CD14-positive monocyte (primary cell): ENCODE results near the gene PHOX2B. TPM values are rescaled to one million over a fixed set of nuclear protein-coding genes. Genes with fewer than 3 reads are reported as not detected.

Experiments
- DNase-seq, 3 donors: peaks; one replicate each; pipeline ENCODE4 v3.0.0-alpha.2; 2011 to 2022
- H2AFZ ChIP-seq: 2 replicates; pipeline ENCODE4 v1.6.0; 2012; ENCODE audit warnings: mild to moderate bottlenecking, low read depth, low read length, inconsistent platforms; ENCODE audit not compliant: insufficient read depth, poor library complexity, severe bottlenecking
- H3K27ac ChIP-seq, 2 donors: 1 replicate in 1 of 2; 2 replicates in 1 of 2; pipeline ENCODE4 v1.5.1; 2012 to 2013; ENCODE audit warnings: low read length in 2 of 2, control low read depth in 1 of 2, inconsistent platforms in 1 of 2, low read depth in 1 of 2, mild to moderate bottlenecking in 1 of 2
- H3K27me3 ChIP-seq, 2 donors: one replicate each; pipeline versions ENCODE4 v1.6.0 to v1.6.1; 2011 to 2013; ENCODE audit warnings: low read length in 2 of 2; ENCODE audit not compliant: control insufficient read depth in 2 of 2, insufficient read depth in 2 of 2
- H3K36me3 ChIP-seq, 2 donors: replicated peaks in 1 of 2; 1 replicate in 1 of 2; 2 replicates in 1 of 2; pipeline versions ENCODE4 v1.5.1 to v1.6.1; 2012 to 2013; ENCODE audit warnings: low read length in 2 of 2, control low read depth in 1 of 2, inconsistent platforms in 1 of 2, mild to moderate bottlenecking in 1 of 2; ENCODE audit not compliant: insufficient read depth in 2 of 2, control insufficient read depth in 1 of 2
- H3K4me1 ChIP-seq, 2 donors: 1 replicate in 1 of 2; 2 replicates in 1 of 2; pipeline versions ENCODE4 v1.5.1 to v1.6.1; 2012 to 2013; ENCODE audit warnings: low read length in 2 of 2, control low read depth in 1 of 2, inconsistent platforms in 1 of 2, mild to moderate bottlenecking in 1 of 2, moderate library complexity in 1 of 2; ENCODE audit not compliant: insufficient read depth in 2 of 2, control insufficient read depth in 1 of 2
- H3K4me2 ChIP-seq: replicated peaks from 2 replicates; pipeline ENCODE3; 2012; ENCODE audit warnings: low read length, moderate library complexity, mild to moderate bottlenecking; ENCODE audit not compliant: poor library complexity, severe bottlenecking; ENCODE audit errors: extremely low read depth
- H3K4me3 ChIP-seq, 3 experiments: fragments of 200-600 bp in 1 of 3; sonication (generic) in 1 of 3; replicated peaks in 1 of 3; 1 replicate in 2 of 3; 2 replicates in 1 of 3; pipeline ENCODE4 v1.5.1; 2011 to 2013; ENCODE audit warnings: low read length in 3 of 3, mild to moderate bottlenecking in 3 of 3, control low read depth in 2 of 3, low read depth in 2 of 3, inconsistent platforms in 1 of 3, moderate library complexity in 1 of 3
- H3K79me2 ChIP-seq: 2 replicates; pipeline ENCODE4 v1.6.0; 2012; ENCODE audit warnings: mild to moderate bottlenecking, control low read depth, inconsistent platforms, low read length, moderate library complexity; ENCODE audit not compliant: insufficient read depth
- H3K9ac ChIP-seq: 2 replicates; pipeline ENCODE4 v1.6.0; 2017; ENCODE audit warnings: low read length, mild to moderate bottlenecking; ENCODE audit not compliant: insufficient read depth, poor library complexity, severe bottlenecking
- H3K9me3 ChIP-seq, 2 donors: replicated peaks in 1 of 2; 1 replicate in 1 of 2; 2 replicates in 1 of 2; pipeline versions ENCODE4 v1.5.1 to v1.6.1; 2012 to 2013; ENCODE audit warnings: low read length in 2 of 2, control low read depth in 1 of 2; ENCODE audit not compliant: control insufficient read depth in 1 of 2, insufficient read depth in 1 of 2
- H4K20me1 ChIP-seq: 2 replicates; pipeline ENCODE4 v1.6.0; 2012; ENCODE audit warnings: mild to moderate bottlenecking, low read length, control low read depth, moderate library complexity; ENCODE audit not compliant: insufficient read depth
- H3K27ac Mint-ChIP-seq, 7 donors: one replicate each; pipeline ENCODE4 v1.8.0; 2020; ENCODE audit warnings: mild to moderate bottlenecking in 7 of 7, mixed read lengths in 7 of 7, moderate library complexity in 6 of 7, inconsistent platforms in 2 of 7
- H3K27me3 Mint-ChIP-seq, 3 donors: one replicate each; pipeline ENCODE4 v1.8.0; 2021 to 2022; ENCODE audit warnings: low read depth in 3 of 3, mild to moderate bottlenecking in 3 of 3, mixed read lengths in 3 of 3, moderate library complexity in 3 of 3, inconsistent platforms in 1 of 3
- H3K36me3 Mint-ChIP-seq, 2 donors: one replicate each; pipeline ENCODE4 v1.8.0; 2020; ENCODE audit warnings: mixed read lengths in 2 of 2, inconsistent platforms in 1 of 2, mild to moderate bottlenecking in 1 of 2
- H3K4me1 Mint-ChIP-seq: one replicate; pipeline ENCODE4 v1.8.0; 2020; ENCODE audit warnings: mild to moderate bottlenecking, mixed read lengths
- H3K4me3 Mint-ChIP-seq, 2 donors: one replicate each; pipeline ENCODE4 v1.8.0; 2020; ENCODE audit warnings: mild to moderate bottlenecking in 2 of 2, mixed read lengths in 2 of 2, moderate library complexity in 1 of 2
- H3K9me3 Mint-ChIP-seq, 7 donors: one replicate each; pipeline ENCODE4 v1.8.0; 2020 to 2022; ENCODE audit warnings: mixed read lengths in 7 of 7, mild to moderate bottlenecking in 6 of 7, moderate library complexity in 6 of 7, inconsistent platforms in 2 of 7
- CTCF ChIP-seq: fragments of 200-600 bp; IDR thresholded peaks from one replicate; pipeline ENCODE4 v1.8.0; 2022; ENCODE audit warnings: antibody characterized with exemption, mild to moderate bottlenecking
- WGBS: methylation state at CpG from one replicate; pipeline ENCODE4 v1.1.5; 2013; ENCODE audit warnings: missing lambda C conversion rate; ENCODE audit not compliant: insufficient coverage; 5-methylcytosine and 5-hydroxymethylcytosine counted together
- intact Hi-C, 2 donors: fragments of 100-400 bp; cut with micrococcal nuclease; formaldehyde crosslinking; loops; one replicate each; pipeline versions ENCODE4 v1.15.0 to v1.15.1; 2023
- polyA plus RNA-seq, 3 donors: library from polyadenylated mRNA; depleted of rRNA in 1 of 3; unstranded in 2 of 3; stranded (reverse) in 1 of 3; fragments of 300-500 nt in 2 of 3; fragments of >200 nt in 1 of 3; fragmentation: Illumina TruSeq in 2 of 3; gene quantifications; 1 replicate in 2 of 3; 2 replicates in 1 of 3; pipeline ENCODE4 v1.2.3, GENCODE V29; 2012 to 2021

Gene PHOX2B
- polyA plus RNA-seq, 3 donors, result not detected

- no peaks in the 10 kb centered on the region for H3K79me2 ChIP-seq
- Mint-ChIP-seq H3K36me3 (no peaks in the 10 kb centered on the region), H3K27ac (no peak overlapping the region), H3K27me3 (peaks cover 32 to 52% (median 32%) of the 10 kb centered on the region in 3 donors), H3K9me3 (peaks cover 0 to 9% (median 2%) of the 10 kb centered on the region in 7 donors), H3K4me1 (no peaks in the 10 kb centered on the region), H3K4me3 (peak overlapping the region in 1 of 2 donors; percentile 7)
- intact Hi-C loops, result no loop called here
- H3K36me3 ChIP-seq, result no peaks in the 10 kb centered on the region
- H3K4me1 ChIP-seq, result no peaks in the 10 kb centered on the region
- no peak overlapping the region for H3K9ac ChIP-seq
- H3K27ac ChIP-seq, result no peak overlapping the region
- no peak overlapping the region for H3K4me3 ChIP-seq
- no peaks in the 10 kb centered on the region for H4K20me1 ChIP-seq
- H3K9me3 ChIP-seq, result peaks cover 0 to under 1% of the 10 kb centered on the region in 2 donors
- H2AFZ ChIP-seq, result no peak overlapping the region
- no peak overlapping the region for H3K4me2 ChIP-seq
- TF ChIP-seq CTCF, result no peak
- peaks cover 41 to 55% of the 10 kb centered on the region in 2 donors for H3K27me3 ChIP-seq
- no peak for DNase-seq
- WGBS, result no CpG with 5 or more reads among the region's 3 CpGs
Measured at GRCh38 chr4:41757521-41758156, 9.1 kb upstream of the PHOX2B start.

GRCh38 chr4:41753942-41754341 is 5.4 kb upstream of the PHOX2B start:
- H3K27me3 Mint-ChIP-seq, result peaks cover 64 to 84% (median 67%) of the 10 kb centered on the region in 3 donors
- intact Hi-C loops, result no loop called here
- Histone ChIP-seq H3K79me2 (no peaks in the 10 kb centered on the region), H2AFZ (no peak overlapping the region), H3K9ac (no peak overlapping the region), H3K4me2 (no peak overlapping the region), H3K27me3 (peaks cover 74 to 89% of the 10 kb centered on the region in 2 donors), H4K20me1 (no peaks in the 10 kb centered on the region), H3K4me3 (no peak overlapping the region), H3K4me1 (no peaks in the 10 kb centered on the region), H3K27ac (no peak overlapping the region), H3K9me3 (peaks cover 0 to 25% of the 10 kb centered on the region in 2 donors), H3K36me3 (no peaks in the 10 kb centered on the region)
- H3K4me1 Mint-ChIP-seq, result peaks cover 3% of the 10 kb centered on the region
- peaks cover 0 to 9% (median 4%) of the 10 kb centered on the region in 7 donors for H3K9me3 Mint-ChIP-seq
- no peak overlapping the region for H3K27ac Mint-ChIP-seq
- no peak for TF ChIP-seq CTCF
- H3K36me3 Mint-ChIP-seq, result no peaks in the 10 kb centered on the region
- no peak overlapping the region for H3K4me3 Mint-ChIP-seq
- no peak for DNase-seq
